Keratinocyte (primary cell): Measurements from ENCODE around the gene C5orf34. TPM values are rescaled to one million over a fixed set of nuclear protein-coding genes. Genes with fewer than 3 reads are reported as not detected.
A peak's percentile ranks its signal among the peaks of the same experiment; 100 is the strongest.

Experiments
- DNase-seq: peaks from one replicate; pipeline ENCODE4 v3.0.0-alpha.2; 2011; ENCODE audit warnings: low read depth, missing footprints, low spot score
- FAIRE-seq: peaks from 2 replicates; lab custom pipeline; 2011; peaks lifted over from hg19 to GRCh38; lab: Jason Lieb, UNC
- H2AFZ ChIP-seq: 2 replicates; pipeline ENCODE4 v1.6.0; 2012; ENCODE audit warnings: low read length, control low read depth, inconsistent platforms; ENCODE audit not compliant: control insufficient read depth
- H3K27ac ChIP-seq: 2 replicates; pipeline ENCODE4 v1.5.1; 2011; ENCODE audit warnings: low read length; ENCODE audit not compliant: control insufficient read depth, insufficient read depth
- H3K27me3 ChIP-seq: 3 replicates; pipeline ENCODE4 v1.6.0; 2011; ENCODE audit warnings: low read length; ENCODE audit not compliant: control insufficient read depth, insufficient read depth; ENCODE audit errors: extremely low read depth
- H3K36me3 ChIP-seq, 2 experiments: 2 replicates in 1 of 2; 3 replicates in 1 of 2; pipeline ENCODE4 v1.5.1; 2011; ENCODE audit warnings: low read length in 2 of 2, mild to moderate bottlenecking in 1 of 2; ENCODE audit not compliant: control insufficient read depth in 2 of 2, insufficient read depth in 2 of 2; ENCODE audit errors: extremely low read depth in 1 of 2
- H3K4me1 ChIP-seq: 3 replicates; pipeline ENCODE4 v1.5.1; 2011; ENCODE audit warnings: low read length; ENCODE audit not compliant: control insufficient read depth, insufficient read depth; ENCODE audit errors: extremely low read depth
- H3K4me2 ChIP-seq: 3 replicates; pipeline ENCODE4 v1.6.0; 2011; ENCODE audit warnings: low read depth, low read length; ENCODE audit not compliant: control insufficient read depth, insufficient read depth; ENCODE audit errors: extremely low read depth
- H3K4me3 ChIP-seq, 3 experiments: fragments of 200-600 bp in 1 of 3; sonication (generic) in 1 of 3; 2 replicates in 2 of 3; 3 replicates in 1 of 3; pipeline ENCODE4 v1.5.1; 2011 to 2016; ENCODE audit warnings: low read length in 3 of 3, mild to moderate bottlenecking in 3 of 3, control low read depth in 2 of 3, inconsistent platforms in 1 of 3, low read depth in 1 of 3, mixed read lengths in 1 of 3, mixed run types in 1 of 3, moderate library complexity in 1 of 3; ENCODE audit not compliant: control insufficient read depth in 2 of 3, insufficient read depth in 2 of 3; ENCODE audit errors: extremely low read depth in 1 of 3
- H3K79me2 ChIP-seq: 2 replicates; pipeline ENCODE4 v1.6.0; 2012; ENCODE audit warnings: low read length; ENCODE audit not compliant: control insufficient read depth, insufficient read depth
- H3K9ac ChIP-seq: 3 replicates; pipeline ENCODE4 v1.6.0; 2011; ENCODE audit warnings: low read length; ENCODE audit not compliant: control insufficient read depth, insufficient read depth; ENCODE audit errors: extremely low read depth
- H3K9me1 ChIP-seq: 3 replicates; pipeline ENCODE4 v1.6.0; 2011; ENCODE audit warnings: low read length; ENCODE audit not compliant: control insufficient read depth, insufficient read depth; ENCODE audit errors: extremely low read depth
- H3K9me3 ChIP-seq: 2 replicates; pipeline ENCODE4 v1.5.1; 2012; ENCODE audit warnings: low read depth, low read length; ENCODE audit not compliant: control insufficient read depth
- H4K20me1 ChIP-seq: 3 replicates; pipeline ENCODE4 v1.6.0; 2011; ENCODE audit warnings: low read length; ENCODE audit not compliant: control insufficient read depth, insufficient read depth; ENCODE audit errors: extremely low read depth
- EZH2 ChIP-seq: IDR thresholded peaks from one replicate; pipeline ENCODE4 v1.6.1; 2012; ENCODE audit warnings: inconsistent platforms, mild to moderate bottlenecking, low read length, moderate library complexity
- dilution Hi-C: fragments of 300-500 bp; cut with MboI; formaldehyde crosslinking; loops from one replicate; pipeline ENCODE4 v1.7.0; 2020; ENCODE audit warnings: low sequenced_read_pairs; ENCODE audit not compliant: extremely low pct_ligation_motif_present
- polyA plus RNA-seq, 5 experiments: library from polyadenylated mRNA; depleted of rRNA in 3 of 5; stranded (reverse) in 3 of 5; stranded (forward) in 1 of 5; unstranded in 1 of 5; fragments of >200 nt; gene quantifications; 1 replicate in 1 of 5; 2 replicates in 3 of 5; 3 replicates in 1 of 5; pipeline versions ENCODE4 v1.2.1 to v1.2.3, GENCODE V29; 2011 to 2012; ENCODE audit warnings: missing spikeins in 2 of 5, low read depth in 1 of 5, low replicate concordance in 1 of 5
- TF ChIP-seq, protein P1 (sequence below), 3 experiments: IDR thresholded peaks in 1 of 3; conservative IDR thresholded peaks in 1 of 3; optimal IDR thresholded peaks in 1 of 3; 2 replicates in 2 of 3; 3 replicates in 1 of 3; pipeline versions ENCODE3 to v1.5.1; 2011; ENCODE audit warnings: low read length in 3 of 3, mild to moderate bottlenecking in 3 of 3, moderate library complexity in 2 of 3, control low read depth in 1 of 3, inconsistent platforms in 1 of 3; ENCODE audit not compliant: insufficient read depth in 2 of 3; ENCODE audit errors: extremely low read depth in 1 of 3

C5orf34 gene
- polyA plus RNA-seq, 1 donor (not counting 4 experiments of a cell fraction or from before 2014, with no cell fraction given) = 5.8 TPM

DNA sequence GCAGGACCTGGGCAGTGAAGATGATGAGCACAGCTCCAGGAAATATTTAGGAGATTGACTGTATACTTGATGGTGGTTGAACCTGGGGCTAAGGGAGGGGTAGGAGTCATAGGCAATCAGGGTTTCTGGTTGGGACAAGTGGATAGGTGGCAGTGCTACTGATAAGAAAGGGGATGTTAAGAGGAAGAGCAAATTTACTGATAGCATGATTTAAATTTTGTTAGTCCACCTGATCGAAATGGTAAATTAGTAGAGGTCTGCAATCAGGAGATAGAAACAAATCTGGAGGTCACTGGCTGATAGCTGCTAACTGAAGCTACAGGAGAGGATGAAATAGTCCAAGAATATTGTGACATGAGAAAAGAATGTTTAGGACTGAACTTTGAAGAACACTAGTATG lies 5.7 kb upstream of the C5orf34 start:
- no peaks in the 10 kb centered on the region for H3K27me3 ChIP-seq
- no peak overlapping the region for H3K4me3 ChIP-seq
- dilution Hi-C loops = no loop called here
- peaks cover 5% of the 10 kb centered on the region for H3K4me1 ChIP-seq
- peaks cover 3 to 5% of the 10 kb centered on the region in 2 experiments for H3K36me3 ChIP-seq
- H2AFZ ChIP-seq = no peak overlapping the region
- DNase-seq = no peak
- no peak overlapping the region for H3K4me2 ChIP-seq
- TF ChIP-seq, protein P1, sequence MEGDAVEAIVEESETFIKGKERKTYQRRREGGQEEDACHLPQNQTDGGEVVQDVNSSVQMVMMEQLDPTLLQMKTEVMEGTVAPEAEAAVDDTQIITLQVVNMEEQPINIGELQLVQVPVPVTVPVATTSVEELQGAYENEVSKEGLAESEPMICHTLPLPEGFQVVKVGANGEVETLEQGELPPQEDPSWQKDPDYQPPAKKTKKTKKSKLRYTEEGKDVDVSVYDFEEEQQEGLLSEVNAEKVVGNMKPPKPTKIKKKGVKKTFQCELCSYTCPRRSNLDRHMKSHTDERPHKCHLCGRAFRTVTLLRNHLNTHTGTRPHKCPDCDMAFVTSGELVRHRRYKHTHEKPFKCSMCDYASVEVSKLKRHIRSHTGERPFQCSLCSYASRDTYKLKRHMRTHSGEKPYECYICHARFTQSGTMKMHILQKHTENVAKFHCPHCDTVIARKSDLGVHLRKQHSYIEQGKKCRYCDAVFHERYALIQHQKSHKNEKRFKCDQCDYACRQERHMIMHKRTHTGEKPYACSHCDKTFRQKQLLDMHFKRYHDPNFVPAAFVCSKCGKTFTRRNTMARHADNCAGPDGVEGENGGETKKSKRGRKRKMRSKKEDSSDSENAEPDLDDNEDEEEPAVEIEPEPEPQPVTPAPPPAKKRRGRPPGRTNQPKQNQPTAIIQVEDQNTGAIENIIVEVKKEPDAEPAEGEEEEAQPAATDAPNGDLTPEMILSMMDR (optimal IDR thresholded peaks at IDR 0.05 in 1 of 3, IDR thresholded peaks at IDR 0.05 in 1 of 3, conservative IDR thresholded peaks at IDR 0.05 in 1 of 3; ENCODE audit: extremely low read depth in 1 of 3, insufficient read depth in 2 of 3, low read length in 3 of 3) = no peak
- TF ChIP-seq EZH2 = no peak
- H3K9ac ChIP-seq = no peak overlapping the region
- H3K79me2 ChIP-seq = no peaks in the 10 kb centered on the region
- no peaks in the 10 kb centered on the region for H3K9me1 ChIP-seq
- H3K9me3 ChIP-seq = no peaks in the 10 kb centered on the region
- H3K27ac ChIP-seq = no peak overlapping the region
- no peaks in the 10 kb centered on the region for H4K20me1 ChIP-seq
- no peak for FAIRE-seq

- peaks cover 12% of the 10 kb centered on the region for H3K79me2 ChIP-seq
- peak overlapping the region; percentile 43 for H2AFZ ChIP-seq
- dilution Hi-C loops = no loop called here
- H3K36me3 ChIP-seq = no peaks in the 10 kb centered on the region
- H3K27me3 ChIP-seq = no peaks in the 10 kb centered on the region
- peak overlapping the region; percentile 92 for H3K27ac ChIP-seq
- peak overlapping the region; percentile 51 to 87 (median 82) for H3K4me3 ChIP-seq
- H4K20me1 ChIP-seq = no peaks in the 10 kb centered on the region
- TF ChIP-seq, protein P1 (optimal IDR thresholded peaks at IDR 0.05 in 1 of 3, IDR thresholded peaks at IDR 0.05 in 1 of 3, conservative IDR thresholded peaks at IDR 0.05 in 1 of 3; ENCODE audit: extremely low read depth in 1 of 3, insufficient read depth in 2 of 3, low read length in 3 of 3) = no peak
- no peak for TF ChIP-seq EZH2
- no peaks in the 10 kb centered on the region for H3K9me1 ChIP-seq
- peaks cover 16% of the 10 kb centered on the region for H3K4me1 ChIP-seq
- DNase-seq = no peak
- H3K9me3 ChIP-seq = no peaks in the 10 kb centered on the region
- H3K9ac ChIP-seq = peak overlapping the region; percentile 94
- no peak for FAIRE-seq
- peak overlapping the region; percentile 87 for H3K4me2 ChIP-seq
Measured at GRCh38 chr5:43515678-43516048, 715 bp upstream of the C5orf34 start.
